Activated naive CD8-positive, alpha-beta T cell treated with anti-CD3 and anti-CD28 coated beads for 36 hours (primary cell): ENCODE measurements around the gene DPYSL5. TPM values are rescaled to one million over a fixed set of nuclear protein-coding genes. Genes with fewer than 3 reads are reported as not detected.

Source experiments
- DNase-seq: peaks from one replicate; pipeline ENCODE4 v3.0.0; 2021
- H3K27ac Mint-ChIP-seq: one replicate; pipeline ENCODE4 v1.8.0; 2022; ENCODE audit warnings: mild to moderate bottlenecking, moderate library complexity, mixed read lengths
- H3K27me3 Mint-ChIP-seq: one replicate; pipeline ENCODE4 v1.8.0; 2022; ENCODE audit warnings: mild to moderate bottlenecking, mixed read lengths
- H3K36me3 Mint-ChIP-seq: one replicate; pipeline ENCODE4 v1.8.0; 2021; ENCODE audit warnings: mild to moderate bottlenecking, mixed read lengths
- H3K4me1 Mint-ChIP-seq: one replicate; pipeline ENCODE4 v1.8.0; 2021; ENCODE audit warnings: mixed read lengths
- H3K4me3 Mint-ChIP-seq: one replicate; pipeline ENCODE4 v1.8.0; 2022; ENCODE audit warnings: mild to moderate bottlenecking, moderate library complexity, mixed read lengths
- H3K9me3 Mint-ChIP-seq: one replicate; pipeline ENCODE4 v1.8.0; 2022; ENCODE audit warnings: mixed read lengths
- total RNA-seq, 2 experiments: library from RNA; stranded (reverse); gene quantifications; one replicate each; pipeline ENCODE4 v1.2.3, GENCODE V29; 2021

The DPYSL5 gene
- total RNA-seq, 2 experiments from 2014 or later = not detected

GRCh38 chr2:26980971-26981370, 133.0 kb downstream of the DPYSL5 start:
- Mint-ChIP-seq H3K4me3 (no peak overlapping the region), H3K27me3 (no peaks in the 10 kb centered on the region), H3K4me1 (peaks cover 1% of the 10 kb centered on the region), H3K36me3 (no peaks in the 10 kb centered on the region), H3K27ac (no peak overlapping the region), H3K9me3 (no peaks in the 10 kb centered on the region)
- no peak for DNase-seq

- no peaks in the 10 kb centered on the region for H3K27me3 Mint-ChIP-seq
- H3K27ac Mint-ChIP-seq = no peak overlapping the region
- H3K4me1 Mint-ChIP-seq = peaks cover 1% of the 10 kb centered on the region
- H3K9me3 Mint-ChIP-seq = no peaks in the 10 kb centered on the region
- peak; percentile 21 for DNase-seq
- H3K4me3 Mint-ChIP-seq = no peak overlapping the region
- no peaks in the 10 kb centered on the region for H3K36me3 Mint-ChIP-seq
Measured at GRCh38 chr2:26982102-26982742, 134.3 kb downstream of the DPYSL5 start.

- no peak overlapping the region for H3K27ac Mint-ChIP-seq
- no peaks in the 10 kb centered on the region for H3K36me3 Mint-ChIP-seq
- no peak for DNase-seq
- H3K4me1 Mint-ChIP-seq = peaks cover 1% of the 10 kb centered on the region
- no peak overlapping the region for H3K4me3 Mint-ChIP-seq
- H3K27me3 Mint-ChIP-seq = no peaks in the 10 kb centered on the region
- no peaks in the 10 kb centered on the region for H3K9me3 Mint-ChIP-seq
Measured at GRCh38 chr2:26983746-26984145, 135.8 kb downstream of the DPYSL5 start.

GRCh38 chr2:26985807-26986206, 137.9 kb downstream of the DPYSL5 start:
- Mint-ChIP-seq H3K27me3 (no peaks in the 10 kb centered on the region), H3K36me3 (no peaks in the 10 kb centered on the region), H3K4me1 (peaks cover 1% of the 10 kb centered on the region), H3K4me3 (no peak overlapping the region), H3K9me3 (no peaks in the 10 kb centered on the region), H3K27ac (no peak overlapping the region)
- DNase-seq = no peak

GRCh38 chr2:26986576-26986975, 138.6 kb downstream of the DPYSL5 start:
- no peak overlapping the region for H3K4me3 Mint-ChIP-seq
- DNase-seq = no peak
- no peaks in the 10 kb centered on the region for H3K27me3 Mint-ChIP-seq
- no peaks in the 10 kb centered on the region for H3K9me3 Mint-ChIP-seq
- H3K4me1 Mint-ChIP-seq = peaks cover 1% of the 10 kb centered on the region
- H3K27ac Mint-ChIP-seq = no peak overlapping the region
- no peaks in the 10 kb centered on the region for H3K36me3 Mint-ChIP-seq

- no peaks in the 10 kb centered on the region for H3K9me3 Mint-ChIP-seq
- H3K36me3 Mint-ChIP-seq = no peaks in the 10 kb centered on the region
- no peaks in the 10 kb centered on the region for H3K27me3 Mint-ChIP-seq
- H3K4me3 Mint-ChIP-seq = no peak overlapping the region
- no peak for DNase-seq
- no peaks in the 10 kb centered on the region for H3K4me1 Mint-ChIP-seq
- no peak overlapping the region for H3K27ac Mint-ChIP-seq
Measured at GRCh38 chr2:26988058-26988860, 140.3 kb downstream of the DPYSL5 start.

- H3K27ac Mint-ChIP-seq = no peak overlapping the region
- DNase-seq = no peak
- H3K9me3 Mint-ChIP-seq = no peaks in the 10 kb centered on the region
- H3K36me3 Mint-ChIP-seq = no peaks in the 10 kb centered on the region
- H3K4me3 Mint-ChIP-seq = no peak overlapping the region
- no peaks in the 10 kb centered on the region for H3K4me1 Mint-ChIP-seq
- no peaks in the 10 kb centered on the region for H3K27me3 Mint-ChIP-seq
Measured at GRCh38 chr2:26989156-26989555, 141.2 kb downstream of the DPYSL5 start.

- H3K36me3 Mint-ChIP-seq = no peaks in the 10 kb centered on the region
- H3K4me3 Mint-ChIP-seq = no peak overlapping the region
- no peak for DNase-seq
- no peaks in the 10 kb centered on the region for H3K4me1 Mint-ChIP-seq
- H3K27me3 Mint-ChIP-seq = no peaks in the 10 kb centered on the region
- H3K9me3 Mint-ChIP-seq = no peaks in the 10 kb centered on the region
- no peak overlapping the region for H3K27ac Mint-ChIP-seq
Measured at GRCh38 chr2:26991717-26992116, 143.8 kb downstream of the DPYSL5 start.

GRCh38 chr2:26993768-26994167, 145.8 kb downstream of the DPYSL5 start:
- H3K4me3 Mint-ChIP-seq = no peak overlapping the region
- no peaks in the 10 kb centered on the region for H3K4me1 Mint-ChIP-seq
- H3K36me3 Mint-ChIP-seq = no peaks in the 10 kb centered on the region
- DNase-seq = no peak
- no peak overlapping the region for H3K27ac Mint-ChIP-seq
- no peaks in the 10 kb centered on the region for H3K9me3 Mint-ChIP-seq
- H3K27me3 Mint-ChIP-seq = no peaks in the 10 kb centered on the region

- no peak overlapping the region for H3K27ac Mint-ChIP-seq
- H3K36me3 Mint-ChIP-seq = no peaks in the 10 kb centered on the region
- no peaks in the 10 kb centered on the region for H3K27me3 Mint-ChIP-seq
- H3K4me1 Mint-ChIP-seq = no peaks in the 10 kb centered on the region
- no peak for DNase-seq
- H3K9me3 Mint-ChIP-seq = no peaks in the 10 kb centered on the region
- no peak overlapping the region for H3K4me3 Mint-ChIP-seq
Measured at GRCh38 chr2:26994983-26995382, 147.1 kb downstream of the DPYSL5 start.

GRCh38 chr2:26997394-26997793, 149.5 kb downstream of the DPYSL5 start:
- H3K4me1 Mint-ChIP-seq = no peaks in the 10 kb centered on the region
- H3K36me3 Mint-ChIP-seq = no peaks in the 10 kb centered on the region
- no peaks in the 10 kb centered on the region for H3K27me3 Mint-ChIP-seq
- no peaks in the 10 kb centered on the region for H3K9me3 Mint-ChIP-seq
- H3K4me3 Mint-ChIP-seq = no peak overlapping the region
- no peak for DNase-seq
- no peak overlapping the region for H3K27ac Mint-ChIP-seq

- DNase-seq = no peak
- H3K27me3 Mint-ChIP-seq = no peaks in the 10 kb centered on the region
Measured at GRCh38 chr2:26998323-26998722, 150.4 kb downstream of the DPYSL5 start.

More at GRCh38 chr2:26998323-26998722, 150.4 kb downstream of the DPYSL5 start:
- Mint-ChIP-seq H3K27ac (no peak overlapping the region), H3K36me3 (no peaks in the 10 kb centered on the region), H3K4me3 (no peak overlapping the region), H3K9me3 (no peaks in the 10 kb centered on the region), H3K4me1 (no peaks in the 10 kb centered on the region)

Other genes starting within 250 kb of the DPYSL5 start
- not detected for gene CIB4, start 206.8 kb upstream of the DPYSL5 start, total RNA-seq
- not detected for gene KCNK3, start 155.4 kb upstream of the DPYSL5 start, total RNA-seq
- 1 to 10 TPM; 6.3 TPM for gene SLC35F6, start 83.8 kb upstream of the DPYSL5 start, total RNA-seq
- 10 to 100 TPM; 33.6 to 34.4 TPM for gene CENPA, start 62.1 kb upstream of the DPYSL5 start, total RNA-seq
- gene MAPRE3, start 122.5 kb downstream of the DPYSL5 start, total RNA-seq = 1 to 10 TPM; 2.0 to 2.3 TPM
- gene TMEM214, start 184.8 kb downstream of the DPYSL5 start, total RNA-seq = 10 to 100 TPM; 50.6 to 54.3 TPM
- 10 to 100 TPM; 14.8 to 15.2 TPM for gene AGBL5, start 203.5 kb downstream of the DPYSL5 start, total RNA-seq
- gene OST4, start 223.5 kb downstream of the DPYSL5 start, total RNA-seq = 100 to 1,000 TPM; 282 to 290 TPM
- gene EMILIN1, start 230.5 kb downstream of the DPYSL5 start, total RNA-seq = under 1 TPM; 0.62 to 0.76 TPM
- gene KHK, start 238.6 kb downstream of the DPYSL5 start, total RNA-seq = 10 to 100 TPM; 12.6 to 12.8 TPM